Neural cell (in vitro differentiated cells): ENCODE results near the gene ST3GAL3. TPM values are rescaled to one million over a fixed set of nuclear protein-coding genes. Genes with fewer than 3 reads are reported as not detected.

Source experiments
- H2AFZ ChIP-seq: fragments of 200-600, 300-800 bp; sonication (generic), shearing (Covaris generic); 2 replicates; pipeline ENCODE4 v1.6.0; 2014; ENCODE audit warnings: low read depth, mild to moderate bottlenecking, antibody characterized with exemption, low read length, moderate library complexity
- H3F3A ChIP-seq: fragments of 200-600 bp; shearing (Covaris generic); 2 replicates; pipeline ENCODE4 v1.6.1; 2016; ENCODE audit warnings: mild to moderate bottlenecking, moderate library complexity, mixed read lengths, antibody characterized with exemption, low read length; ENCODE audit not compliant: insufficient read depth, poor library complexity, severe bottlenecking
- H3K27ac ChIP-seq: fragments of 200-600, 300-800 bp; sonication (generic), shearing (Covaris generic); 2 replicates; pipeline ENCODE4 v1.5.1; 2014; ENCODE audit warnings: mild to moderate bottlenecking, low read length, moderate library complexity
- H3K27me3 ChIP-seq: fragments of 300-800, 200-600 bp; sonication (generic), shearing (Covaris generic); 2 replicates; pipeline ENCODE4 v1.6.0; 2014; ENCODE audit warnings: mild to moderate bottlenecking, low read depth, low read length, moderate library complexity; ENCODE audit not compliant: insufficient read depth
- H3K36me3 ChIP-seq: fragments of 300-800, 200-600 bp; sonication (generic), shearing (Covaris generic); 2 replicates; pipeline ENCODE4 v1.5.1; 2014; ENCODE audit warnings: mild to moderate bottlenecking, antibody characterized with exemption, low read length, moderate library complexity; ENCODE audit not compliant: insufficient read depth
- H3K4me2 ChIP-seq: fragments of 300-800, 200-600 bp; sonication (generic), shearing (Covaris generic); 2 replicates; pipeline ENCODE4 v1.6.0; 2014; ENCODE audit warnings: mild to moderate bottlenecking, low read length
- H3K4me3 ChIP-seq: fragments of 300-800, 200-600 bp; sonication (generic), shearing (Covaris generic); 2 replicates; pipeline ENCODE4 v1.5.1; 2014; ENCODE audit warnings: mild to moderate bottlenecking, low read length, moderate library complexity
- H3K79me2 ChIP-seq: fragments of 200-600 bp; shearing (Covaris generic); replicated peaks from 2 replicates; pipeline ENCODE4 v1.6.0; 2014; ENCODE audit warnings: mild to moderate bottlenecking, low read length, moderate library complexity; ENCODE audit not compliant: insufficient read depth
- H3K9ac ChIP-seq: fragments of 300-800, 200-600 bp; sonication (generic), shearing (Covaris generic); 2 replicates; pipeline ENCODE4 v1.6.1; 2016; ENCODE audit warnings: mild to moderate bottlenecking, low read length, mixed read lengths
- H3K9me2 ChIP-seq: fragments of 200-600 bp; shearing (Covaris generic); 2 replicates; pipeline ENCODE4 v1.6.1; 2016; ENCODE audit warnings: mild to moderate bottlenecking, low read length, mixed read lengths; ENCODE audit not compliant: insufficient read depth
- H3K9me3 ChIP-seq: fragments of 200-600, 300-800 bp; sonication (generic), shearing (Covaris generic); 2 replicates; pipeline ENCODE4 v1.6.1; 2016; ENCODE audit warnings: mild to moderate bottlenecking, mixed run types, low read length, moderate library complexity, mixed read lengths
- H4K20me1 ChIP-seq: fragments of 200-600 bp; shearing (Covaris generic); 2 replicates; pipeline ENCODE4 v1.6.1; 2016; ENCODE audit warnings: mild to moderate bottlenecking, mixed run types; ENCODE audit not compliant: insufficient read depth
- CTCF ChIP-seq: fragments of 450-650 bp; IDR thresholded peaks from 2 replicates; pipeline ENCODE4 v1.5.1; 2014; ENCODE audit warnings: antibody characterized with exemption, mild to moderate bottlenecking, moderate library complexity; ENCODE audit not compliant: poor library complexity, severe bottlenecking
- EP300 ChIP-seq: fragments of 450-650 bp; conservative IDR thresholded peaks from 2 replicates; pipeline ENCODE4 v1.6.1; 2014; ENCODE audit warnings: antibody characterized with exemption, mild to moderate bottlenecking, moderate library complexity; ENCODE audit not compliant: poor library complexity, severe bottlenecking
- EZH2 ChIP-seq: fragments of 200-600, 300-800 bp; shearing (Covaris generic), sonication (generic); IDR thresholded peaks from 2 replicates; pipeline ENCODE4 v1.6.1; 2014; ENCODE audit warnings: antibody characterized with exemption, low read length, borderline replicate concordance, mild to moderate bottlenecking; ENCODE audit not compliant: insufficient read depth, poor library complexity, severe bottlenecking
- MXI1 ChIP-seq: fragments of 450-650 bp; conservative IDR thresholded peaks from 2 replicates; pipeline ENCODE4 v1.6.1; 2014; ENCODE audit warnings: antibody characterized with exemption, mild to moderate bottlenecking; ENCODE audit not compliant: poor library complexity, severe bottlenecking
- POLR2AphosphoS5 ChIP-seq: IDR thresholded peaks from 2 replicates; pipeline ENCODE4 v1.6.1; 2012
- RAD21 ChIP-seq: fragments of 450-650 bp; conservative IDR thresholded peaks from 2 replicates; pipeline ENCODE4 v1.6.1; 2014; ENCODE audit warnings: antibody characterized with exemption, mild to moderate bottlenecking, moderate library complexity
- REST ChIP-seq: IDR thresholded peaks from 2 replicates; pipeline ENCODE4 v1.6.1; 2012; ENCODE audit warnings: borderline replicate concordance
- SMC3 ChIP-seq: fragments of 450-650 bp; conservative IDR thresholded peaks from 2 replicates; pipeline ENCODE4 v1.6.1; 2014; ENCODE audit warnings: antibody characterized with exemption, mild to moderate bottlenecking, moderate library complexity; ENCODE audit not compliant: poor library complexity
- TAF1 ChIP-seq: IDR thresholded peaks from 2 replicates; pipeline ENCODE4 v1.6.1; 2012; ENCODE audit warnings: low read depth
- polyA plus RNA-seq: library from polyadenylated mRNA; depleted of rRNA; stranded (reverse); fragments of >200 nt; gene quantifications from 2 replicates; pipeline ENCODE4 v1.2.3, GENCODE V29; 2014

ST3GAL3 gene
- polyA plus RNA-seq, 1 donor from 2014 or later: 36.8 TPM

- TF ChIP-seq POLR2AphosphoS5 (no peak), CTCF (no peak), SMC3 (no peak), RAD21 (no peak), TAF1 (no peak), MXI1 (no peak), REST (no peak), EZH2 (no peak), EP300 (no peak)
- H3K27ac ChIP-seq: no peak overlapping the region
- H4K20me1 ChIP-seq: no peaks in the 10 kb centered on the region
- H3K4me3 ChIP-seq: no peak overlapping the region
- H3K4me2 ChIP-seq: no peak overlapping the region
- H3K27me3 ChIP-seq: no peaks in the 10 kb centered on the region
- peaks cover 4% of the 10 kb centered on the region for H3K36me3 ChIP-seq
- no peak overlapping the region for H2AFZ ChIP-seq
- no peaks in the 10 kb centered on the region for H3K9me3 ChIP-seq
- H3K9ac ChIP-seq: no peak overlapping the region
- H3K9me2 ChIP-seq: no peaks in the 10 kb centered on the region
- H3K79me2 ChIP-seq: no peaks in the 10 kb centered on the region
- H3F3A ChIP-seq: no peaks in the 10 kb centered on the region
Measured at GRCh38 chr1:43912607-43913006, 205.3 kb downstream of the ST3GAL3 start.

- H4K20me1 ChIP-seq: no peaks in the 10 kb centered on the region
- H3K27me3 ChIP-seq: no peaks in the 10 kb centered on the region
- H3K9me2 ChIP-seq: no peaks in the 10 kb centered on the region
- H3K79me2 ChIP-seq: no peaks in the 10 kb centered on the region
- H3K4me3 ChIP-seq: no peak overlapping the region
- H3K9ac ChIP-seq: no peak overlapping the region
- peaks cover 4% of the 10 kb centered on the region for H3K36me3 ChIP-seq
- H2AFZ ChIP-seq: no peak overlapping the region
- no peak overlapping the region for H3K4me2 ChIP-seq
- TF ChIP-seq POLR2AphosphoS5 (no peak), MXI1 (no peak), RAD21 (no peak), REST (no peak)
- H3K9me3 ChIP-seq: no peaks in the 10 kb centered on the region
- no peak overlapping the region for H3K27ac ChIP-seq
- H3F3A ChIP-seq: no peaks in the 10 kb centered on the region
Measured at GRCh38 chr1:43913051-43913501, 205.7 kb downstream of the ST3GAL3 start.
